K562 (cell line): Measurements from ENCODE around the gene SQOR. TPM values are rescaled to one million over a fixed set of nuclear protein-coding genes. Genes with fewer than 3 reads are reported as not detected.
A peak's percentile ranks its signal among the peaks of the same experiment; 100 is the strongest.

Source experiments
- ATAC-seq: fragments of 200-7000 bp; cut with Tn5 transposase; 3 replicates; pipeline ENCODE4 v1.9.1; 2020; ENCODE audit warnings: moderate library complexity
- BruUV-seq: library from RNA; stranded (reverse); fragments of 400-500 nt; replicated peaks from 2 replicates; lab custom pipeline; 2021; lab: Mats Ljungman, UMichigan
- CTCF ChIA-PET: fragments of 300-600 bp; formaldehyde crosslinking; extraction: SDS; loops from one replicate; lab custom pipeline; 2021; ENCODE audit warnings: low intra/inter-chr PET ratio; lab: Yijun Ruan, JAX
- POLR2A ChIA-PET: fragments of 300-600, 350-650 bp; sonication (Branson Sonifier 250); formaldehyde crosslinking; extraction: SDS; loops from one replicate; lab custom pipeline; 2021; ENCODE audit warnings: antibody characterized with exemption, inconsistent platforms; lab: Yijun Ruan, JAX
- DNase-seq, 4 experiments: peaks; one replicate each; pipeline versions ENCODE4 v3.0.0 to v3.0.0-alpha.2; 2011 to 2018; ENCODE audit warnings: low spot score in 3 of 4, mixed read lengths in 3 of 4; ENCODE audit errors: extremely low read depth in 1 of 4
- FAIRE-seq: peaks from 2 replicates; lab custom pipeline; 2011; peaks lifted over from hg19 to GRCh38; lab: Jason Lieb, UNC
- H2AFZ ChIP-seq: 2 replicates; pipeline ENCODE4 v1.6.0; 2011; ENCODE audit warnings: low read depth, low read length, control low read depth, inconsistent platforms
- H3K27ac ChIP-seq: fragments of 200-600 bp; 3 replicates; pipeline ENCODE4 v1.8.0; 2011; ENCODE audit warnings: low read depth, mild to moderate bottlenecking, control low read depth, inconsistent platforms, low read length, moderate library complexity, mixed read lengths; ENCODE audit errors: extremely low read depth
- H3K27me3 ChIP-seq, 2 experiments: fragments of 300-600 bp in 1 of 2; 2 replicates in 1 of 2; 3 replicates in 1 of 2; pipeline versions ENCODE4 v1.6.0 to v1.8.0; 2011; ENCODE audit warnings: inconsistent platforms in 2 of 2, low read length in 2 of 2, mild to moderate bottlenecking in 1 of 2, mixed read lengths in 1 of 2, moderate library complexity in 1 of 2; ENCODE audit not compliant: control insufficient read depth in 2 of 2, insufficient read depth in 2 of 2
- H3K36me3 ChIP-seq: fragments of 300-600 bp; 3 replicates; pipeline ENCODE4 v1.8.0; 2011; ENCODE audit warnings: mild to moderate bottlenecking, low read length, inconsistent platforms; ENCODE audit not compliant: control insufficient read depth, insufficient read depth
- H3K4me1 ChIP-seq, 2 experiments: fragments of 200-600 bp in 1 of 2; replicated peaks in 1 of 2; 2 replicates in 1 of 2; 3 replicates in 1 of 2; pipeline versions ENCODE4 v1.5.1 to v1.8.0; 2011; ENCODE audit warnings: inconsistent platforms in 2 of 2, low read length in 2 of 2, mild to moderate bottlenecking in 1 of 2, mixed read lengths in 1 of 2, moderate library complexity in 1 of 2; ENCODE audit not compliant: control insufficient read depth in 2 of 2, insufficient read depth in 2 of 2
- H3K4me2 ChIP-seq: 2 replicates; pipeline ENCODE4 v1.6.1; 2011; ENCODE audit warnings: low read length, control low read depth, inconsistent platforms, mixed read lengths; ENCODE audit not compliant: insufficient read depth
- H3K4me3 ChIP-seq: fragments of 200-600 bp; sonication (generic), shearing (Covaris generic); 2 replicates; pipeline ENCODE4 v1.5.1; 2016; ENCODE audit warnings: control low read depth, inconsistent platforms
- H3K79me2 ChIP-seq: fragments of 200-600 bp; 3 replicates; pipeline ENCODE4 v1.8.0; 2011; ENCODE audit warnings: low read length, inconsistent platforms; ENCODE audit not compliant: control insufficient read depth, insufficient read depth
- H3K9ac ChIP-seq, 2 experiments: 2 replicates each; pipeline versions ENCODE4 v1.6.0 to v1.6.1; 2011; ENCODE audit warnings: low read depth in 2 of 2, low read length in 2 of 2, control low read depth in 1 of 2, inconsistent platforms in 1 of 2, mild to moderate bottlenecking in 1 of 2, mixed read lengths in 1 of 2; ENCODE audit not compliant: insufficient read depth in 1 of 2
- H3K9me1 ChIP-seq: one replicate; pipeline ENCODE4 v1.6.0; 2011; ENCODE audit warnings: inconsistent platforms, mild to moderate bottlenecking, low read length, moderate library complexity; ENCODE audit not compliant: control insufficient read depth, insufficient read depth
- H3K9me3 ChIP-seq: replicated peaks from 2 replicates; pipeline ENCODE4 v1.5.1; 2011; ENCODE audit warnings: low read depth, low read length, inconsistent platforms; ENCODE audit not compliant: control insufficient read depth, insufficient read depth
- H4K20me1 ChIP-seq: replicated peaks from 2 replicates; pipeline ENCODE4 v1.6.1; 2011; ENCODE audit warnings: low read length, inconsistent platforms, mixed read lengths; ENCODE audit not compliant: control insufficient read depth, insufficient read depth
- CBX5 ChIP-seq: IDR thresholded peaks from 2 replicates; pipeline ENCODE4 v1.6.1; 2014; ENCODE audit warnings: low read depth, borderline replicate concordance
- CTCF ChIP-seq, 3 experiments: IDR thresholded peaks in 2 of 3; conservative IDR thresholded peaks in 1 of 3; 2 replicates each; pipeline ENCODE4 v1.5.1; 2011 to 2012; ENCODE audit warnings: low read length in 3 of 3, mild to moderate bottlenecking in 3 of 3, control low read depth in 2 of 3, improper control_type of control experiment in 1 of 3, inconsistent platforms in 1 of 3, low read depth in 1 of 3, mixed read lengths in 1 of 3, moderate library complexity in 1 of 3; ENCODE audit not compliant: insufficient read depth in 2 of 3
- CUX1 ChIP-seq: fragments of 200-800 bp; sonication (Bioruptor generic); IDR thresholded peaks from 2 replicates; pipeline ENCODE4 v1.6.1; 2016; ENCODE audit warnings: missing genetic modification characterization, missing compliant biosample characterization
- GMEB1 ChIP-seq: fragments of 250-450 bp; sonication (Bioruptor Pico); IDR thresholded peaks from 2 replicates; pipeline ENCODE4 v1.4.0; 2020; ENCODE audit warnings: mild to moderate bottlenecking
- SAP30 ChIP-seq: fragments of 200-600 bp; sonication (generic); IDR thresholded peaks from 2 replicates; pipeline ENCODE4 v1.6.1; 2012; ENCODE audit warnings: borderline replicate concordance, low read depth, mild to moderate bottlenecking, moderate library complexity, low read length, control low read depth, inconsistent platforms; ENCODE audit not compliant: insufficient read depth, poor library complexity, severe bottlenecking
- TAF15 ChIP-seq: fragments of 200-400 bp; formaldehyde crosslinking; IDR thresholded peaks from 2 replicates; pipeline ENCODE4 v1.6.1; 2017; ENCODE audit warnings: mild to moderate bottlenecking, low read depth, low read length, moderate library complexity
- TSC22D4 ChIP-seq: fragments of 450-650 bp; IDR thresholded peaks from 2 replicates; pipeline ENCODE4 v1.6.1; 2016; ENCODE audit warnings: missing genetic modification characterization, missing biosample characterization, control low read depth
- WGBS: fragments of 100-300 bp; shearing (Covaris generic); methylation state at CpG from one replicate; pipeline ENCODE4 v1.1.6; 2016; ENCODE audit warnings: low coverage, mixed read lengths; ENCODE audit not compliant: insufficient coverage; ENCODE audit errors: missing lambda C conversion rate; 5-methylcytosine and 5-hydroxymethylcytosine counted together
- in situ Hi-C: fragments of 300-500 bp; cut with MboI; formaldehyde crosslinking; loops from 4 replicates; pipeline ENCODE4 v1.15.0; 2018; ENCODE audit warnings: inconsistent platforms, mixed read lengths
- intact Hi-C: fragments of 100-400 bp; cut with micrococcal nuclease; formaldehyde crosslinking; loops from 2 replicates; pipeline ENCODE4 v1.14.2; 2022
- polyA plus RNA-seq, 8 experiments: library from polyadenylated mRNA; depleted of rRNA in 4 of 8; stranded (reverse) in 5 of 8; unstranded in 3 of 8; fragments of >200 nt; fragmentation: Nextera tagmentation in 2 of 8; fragmentation: Illumina TruSeq in 1 of 8; extraction: Ambion mirVana in 2 of 8; extraction: Trizol in 1 of 8; gene quantifications; 2 replicates each; pipeline versions ENCODE4 v1.2.1 to v1.2.3, GENCODE V29; 2011 to 2014; ENCODE audit warnings: inconsistent platforms in 1 of 8, missing spikeins in 1 of 8
- total RNA-seq, 7 experiments: library from RNA; depleted of rRNA in 6 of 7; stranded (reverse); fragments of >200 nt in 6 of 7; fragmentation: Illumina TruSeq in 2 of 7; extraction: Trizol in 2 of 7; gene quantifications; 2 replicates each; pipeline versions ENCODE4 v1.2.1 to v1.2.3, GENCODE V29; 2011 to 2021; ENCODE audit warnings: low replicate concordance in 1 of 7

Gene SQOR
- total and polyA plus RNA-seq, 9 of the 15 experiments (the other 6 are each of a cell fraction or from before 2014, with no cell fraction given), result 0.32 to 1.6 (median 1.1) TPM

- TF ChIP-seq CBX5, result no peak
- TF ChIP-seq SAP30, result no peak
- TF ChIP-seq TAF15, result no peak
Observed at GRCh38 chr15:45657764-45658545, 23.1 kb downstream of the SQOR start (continued).

GRCh38 chr15:45660231-45660979, 25.6 kb downstream of the SQOR start:
- ChIA-PET CTCF (no interaction called here), POLR2A (interaction anchor here (1.0 kb wide), 1 partner anchor 9 kb away, joined by 3 read pairs; no protein-coding TSS in a partner anchor)
- no TSS peak for BruUV-seq
- Histone ChIP-seq H3K36me3 (no peaks in the 10 kb centered on the region), H3K27me3 (no peaks in the 10 kb centered on the region), H3K9me3 (no peaks in the 10 kb centered on the region), H3K27ac (no peak overlapping the region), H4K20me1 (no peaks in the 10 kb centered on the region), H3K79me2 (no peaks in the 10 kb centered on the region), H2AFZ (peak overlapping the region; percentile 10; the same call in 1 of the 2 replicates), H3K9me1 (no peaks in the 10 kb centered on the region), H3K4me1 (no peaks in the 10 kb centered on the region), H3K4me2 (no peak overlapping the region), H3K4me3 (no peak overlapping the region), H3K9ac (no peak overlapping the region)
- 1% methylated on average over 5 of the region's 5 CpGs for WGBS
- intact Hi-C loops, result no loop called here
- peak; percentile 67 for ATAC-seq
- in situ Hi-C loops, result no loop called here
- DNase-seq, result peak in 1 of 4 experiments; percentile 14
- FAIRE-seq, result no peak
- TF ChIP-seq GMEB1 (CRISPR knock-in tag) (no peak), TSC22D4 (tag) (no peak), CTCF (IDR thresholded peaks at IDR 0.05 in 2 of 3, conservative IDR thresholded peaks at IDR 0.05 in 1 of 3; ENCODE audit: insufficient read depth in 2 of 3, low read depth in 1 of 3, low read length in 3 of 3) (peak in 2 of 3 experiments; percentile 22 to 31; a peak in 1 of 6 replicates), CUX1 (no peak)
